Right renal cortex interstitium (tissue), 3 donors: ENCODE data around the gene CELSR3. TPM values are rescaled to one million over a fixed set of nuclear protein-coding genes. Genes with fewer than 3 reads are reported as not detected.

Experiments
- DNase-seq, 3 donors: peaks; one replicate each; pipeline ENCODE4 v3.0.0-alpha.2; 2013; ENCODE audit warnings: low read depth in 3 of 3, low spot score in 2 of 3
- polyA plus RNA-seq, 3 donors: library from polyadenylated mRNA; unstranded; fragments of 120-200 nt; gene quantifications; one replicate each; pipeline ENCODE4 v1.2.1, GENCODE V29; 2013; ENCODE audit not compliant: insufficient read length in 3 of 3

Gene CELSR3
- polyA plus RNA-seq, 3 donors = 0.74 to 0.81 (median 0.76) TPM

DNA sequence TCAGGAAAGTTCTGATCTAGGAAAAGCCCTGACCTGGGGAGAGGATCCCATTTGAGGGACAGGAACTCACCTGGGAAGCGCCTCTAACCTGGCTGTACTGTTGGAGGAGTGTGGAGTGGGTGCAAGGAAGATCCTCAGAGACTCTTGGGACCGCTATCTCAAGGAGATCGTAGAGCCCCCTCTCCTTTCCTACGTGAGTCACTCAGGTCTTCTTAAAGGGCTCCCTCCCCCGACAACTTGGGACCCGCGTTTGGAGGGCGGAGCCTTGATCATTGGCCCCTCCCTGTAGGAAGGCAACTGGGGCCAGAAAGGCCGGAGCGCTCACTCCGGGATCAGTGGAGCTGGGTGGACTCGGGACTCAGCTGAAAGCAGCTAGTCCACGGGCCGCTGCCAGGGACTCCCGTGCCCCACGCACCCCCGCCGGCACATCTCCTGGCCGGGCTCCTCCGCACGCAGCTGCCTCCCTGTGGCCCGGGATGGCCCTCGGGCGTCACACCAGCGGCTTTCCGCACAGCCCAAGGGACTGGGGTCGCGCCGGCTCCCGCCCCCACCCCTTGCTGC is 27.9 kb downstream of the CELSR3 start:
- no peak for DNase-seq

DNA sequence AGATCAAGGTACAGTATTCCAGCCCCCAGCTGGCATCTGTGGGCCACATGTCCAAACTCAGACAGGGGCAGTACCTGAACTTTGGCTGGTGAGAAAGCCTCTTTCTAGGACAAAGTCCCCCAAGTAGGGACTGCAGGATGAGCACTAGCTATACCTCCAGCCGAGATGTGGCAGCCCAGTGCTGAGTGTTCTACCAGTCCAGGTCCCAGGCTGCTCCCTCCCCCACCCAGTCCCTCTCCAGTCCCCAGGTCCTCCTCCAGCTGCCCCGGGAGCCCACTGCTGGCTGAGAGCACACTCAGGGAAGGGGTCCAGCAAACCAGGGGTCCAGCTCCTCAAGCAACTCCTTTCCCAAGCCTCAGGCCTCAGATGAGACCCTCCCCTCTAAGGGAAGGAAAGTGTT is 28.9 kb downstream of the CELSR3 start:
- DNase-seq = no peak

DNA sequence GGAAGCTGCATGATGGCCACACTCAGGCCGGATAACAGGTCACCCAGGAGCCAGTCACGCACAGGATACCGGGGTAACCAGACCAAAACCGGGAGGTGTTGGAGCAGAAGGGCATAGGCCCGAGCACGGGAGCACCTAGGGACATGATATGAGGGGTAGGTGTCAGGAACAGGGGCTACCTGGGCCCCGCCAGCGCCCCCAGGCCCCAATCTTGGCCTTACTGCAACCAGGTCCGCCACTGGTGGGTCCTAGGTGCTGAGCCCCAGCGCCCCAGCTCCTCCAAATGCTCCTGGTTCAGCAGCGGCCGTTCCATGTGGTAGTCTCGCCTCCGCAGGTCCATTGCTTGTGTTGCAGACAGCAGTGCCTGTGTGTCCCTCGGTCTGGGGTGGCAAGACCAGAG is 29.4 kb downstream of the CELSR3 start:
- DNase-seq = no peak

DNA sequence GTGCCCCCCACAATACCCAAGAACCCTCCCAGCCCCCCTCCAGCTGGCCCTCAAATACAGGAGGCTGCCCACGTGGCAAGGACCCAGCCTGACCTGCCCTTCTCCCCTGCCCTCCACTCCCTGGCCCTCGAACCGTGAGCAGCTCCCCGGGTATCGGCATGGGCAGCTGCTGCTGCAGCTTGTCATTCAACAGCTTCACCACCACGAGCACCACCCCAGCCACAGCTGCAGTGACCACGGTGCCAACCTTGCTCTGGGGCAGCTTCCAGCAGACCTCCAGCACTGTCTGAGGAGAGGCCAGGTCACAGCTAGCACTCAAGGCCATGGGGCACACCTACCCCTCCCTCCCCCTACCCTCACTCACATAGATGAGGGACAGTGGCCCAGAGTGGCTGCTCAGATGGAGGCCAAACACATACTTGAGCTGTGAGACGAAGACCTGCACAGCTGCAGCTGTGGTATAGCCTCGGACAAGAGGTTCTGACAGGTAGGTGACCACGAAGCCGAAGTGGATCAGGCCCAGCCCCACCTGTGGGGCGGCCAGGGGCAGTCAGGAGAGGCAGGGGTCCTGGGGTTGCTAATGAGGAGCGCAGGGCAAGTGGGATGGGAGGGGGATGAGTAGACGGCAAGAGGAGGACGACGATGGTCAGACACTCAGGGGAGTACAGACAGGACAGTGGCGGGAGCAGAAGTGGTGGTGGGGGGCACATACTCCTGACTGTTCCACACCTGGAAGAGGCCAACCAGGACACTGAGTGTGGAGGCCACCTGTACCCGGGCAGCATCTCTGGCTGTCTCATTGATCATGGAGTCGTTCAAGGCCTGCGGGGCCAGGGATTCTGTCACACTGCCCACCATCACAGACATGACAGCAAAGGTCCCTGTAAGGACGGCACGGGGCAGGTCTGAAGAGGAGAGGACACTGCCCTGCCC is 30.9 kb downstream of the CELSR3 start:
- no peak for DNase-seq

DNA sequence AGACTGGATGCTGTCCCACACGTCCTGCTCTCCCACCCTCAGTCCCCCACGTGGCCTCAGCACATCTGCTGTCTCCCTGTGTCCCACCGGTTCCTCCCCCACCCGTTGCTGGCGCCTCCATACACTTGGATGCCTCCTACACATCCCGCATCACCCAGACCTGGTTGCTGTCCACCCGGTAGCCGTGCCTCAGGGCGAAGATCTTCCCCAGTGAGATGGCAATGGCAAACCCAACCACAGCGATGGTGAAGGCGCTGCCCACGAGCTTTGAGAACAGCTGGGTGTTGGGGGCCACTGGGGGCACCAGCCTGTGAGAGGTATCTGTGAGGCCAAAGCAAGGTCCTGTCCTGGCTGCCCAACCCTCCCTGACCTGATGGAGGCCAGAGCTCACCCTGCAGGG is 31.9 kb downstream of the CELSR3 start:
- DNase-seq = no peak

DNA sequence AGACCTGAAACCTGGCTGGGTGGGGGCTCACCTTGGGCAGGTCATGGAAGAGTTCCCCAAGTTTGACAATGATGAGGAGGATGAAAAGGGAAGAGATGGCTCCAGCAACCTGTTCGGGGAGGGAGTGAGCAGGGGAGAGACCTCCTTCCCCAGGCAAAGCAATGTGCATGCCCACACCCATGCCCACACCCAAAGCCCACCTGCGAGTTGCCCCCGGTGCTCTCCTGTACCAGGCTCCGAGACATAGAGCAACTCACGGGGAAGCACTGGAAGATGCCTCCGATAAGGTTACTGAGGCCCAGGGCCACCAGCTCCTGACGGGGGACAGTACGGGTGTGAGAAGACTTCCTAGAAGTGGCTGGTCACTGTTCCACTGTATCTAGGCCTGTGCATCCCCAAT is 32.3 kb downstream of the CELSR3 start:
- DNase-seq = no peak

DNA sequence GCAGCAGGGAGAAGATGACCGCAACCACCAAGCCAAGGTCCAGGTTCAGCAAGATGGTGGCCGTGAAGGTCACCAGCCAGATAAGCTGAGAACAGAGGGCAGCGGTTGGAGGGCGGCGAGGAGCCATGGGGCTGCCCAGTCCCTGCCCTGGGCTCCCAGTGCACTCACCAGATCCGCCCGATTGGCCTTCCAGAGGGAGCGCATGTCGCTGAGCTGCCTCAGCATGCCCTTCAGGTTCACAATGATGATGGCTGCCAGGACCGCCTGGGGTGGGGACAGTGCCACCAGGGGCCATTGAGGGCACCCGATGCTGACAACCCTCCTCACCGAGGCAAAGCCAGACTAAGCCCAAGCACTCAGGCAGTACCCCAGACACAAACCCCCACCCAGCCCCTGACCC is 32.8 kb downstream of the CELSR3 start:
- DNase-seq = no peak

DNA sequence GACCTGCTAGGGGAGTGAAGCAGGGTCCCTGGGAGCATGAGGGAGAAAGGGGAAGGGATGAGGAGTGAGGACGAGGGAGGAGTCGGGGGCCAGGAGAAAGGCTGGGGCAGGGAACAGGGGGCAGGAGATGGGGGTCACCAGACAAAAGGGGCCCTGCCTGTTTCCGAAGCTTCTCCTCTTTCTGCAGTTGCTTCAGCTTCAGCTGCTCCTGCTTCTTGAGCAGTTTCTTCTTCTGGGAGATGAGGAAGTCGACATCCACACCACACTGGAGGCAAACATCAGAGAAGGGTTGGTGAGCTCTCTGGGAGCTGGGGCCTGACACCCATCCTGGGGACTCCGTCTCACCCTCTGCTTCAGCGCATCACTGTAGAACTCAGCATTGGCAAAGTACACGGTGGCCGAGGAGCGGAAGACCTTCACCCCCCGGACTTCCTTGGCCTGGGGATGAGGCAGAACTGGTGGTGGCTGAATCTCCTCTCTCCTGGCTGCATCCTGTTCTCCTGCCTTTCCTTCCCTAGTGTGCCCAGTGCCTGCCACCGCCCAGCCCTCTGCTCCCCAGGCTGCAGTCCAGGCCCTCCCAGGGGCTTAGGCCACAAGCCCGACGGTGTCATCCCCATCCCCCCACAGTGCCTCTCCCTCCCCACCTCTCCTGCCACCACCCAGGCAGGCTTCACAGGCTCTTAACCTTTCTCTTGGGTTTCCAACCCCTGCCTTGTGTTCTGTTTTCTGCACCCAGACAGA is 34.2 kb downstream of the CELSR3 start:
- DNase-seq = no peak

DNA sequence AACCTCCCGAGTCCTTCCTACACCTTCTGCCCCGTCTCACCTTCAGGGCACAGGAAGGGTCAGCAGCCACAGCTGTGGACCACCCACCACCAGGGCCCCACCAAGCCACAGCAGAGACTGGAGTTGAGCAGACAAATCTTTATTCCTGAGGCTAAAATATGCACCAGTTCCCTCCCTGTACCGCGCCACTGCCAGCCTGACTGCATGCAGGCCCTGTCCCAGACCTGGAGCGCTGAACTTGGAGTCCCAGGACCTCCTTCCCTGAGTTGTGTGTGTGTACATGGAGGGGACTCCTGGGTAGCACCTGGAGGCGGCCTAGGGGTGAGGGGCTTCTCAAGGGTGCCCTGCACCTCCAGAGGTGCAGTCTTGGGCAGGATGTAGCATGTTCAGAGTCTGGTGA is 37.1 kb downstream of the CELSR3 start:
- DNase-seq = no peak

DNA sequence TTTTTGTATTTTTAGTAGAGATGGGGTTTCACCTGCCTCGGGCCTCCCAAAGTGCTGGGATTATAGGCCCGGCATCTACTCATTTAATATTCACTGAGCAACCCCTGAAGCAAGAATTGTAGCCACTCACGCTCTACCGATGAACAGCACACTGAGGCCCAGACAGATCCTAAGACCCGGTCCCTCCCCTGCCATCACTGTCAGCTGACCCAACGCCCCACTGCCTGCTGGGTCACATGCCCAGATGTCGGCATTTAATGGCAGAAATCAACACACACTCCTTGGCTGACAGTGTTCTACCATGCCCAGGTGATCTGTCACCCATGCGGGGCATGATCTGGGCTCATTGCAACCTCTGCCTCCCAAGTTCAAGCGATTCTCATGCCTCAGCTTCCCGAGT is 37.9 kb downstream of the CELSR3 start:
- DNase-seq = no peak

DNA sequence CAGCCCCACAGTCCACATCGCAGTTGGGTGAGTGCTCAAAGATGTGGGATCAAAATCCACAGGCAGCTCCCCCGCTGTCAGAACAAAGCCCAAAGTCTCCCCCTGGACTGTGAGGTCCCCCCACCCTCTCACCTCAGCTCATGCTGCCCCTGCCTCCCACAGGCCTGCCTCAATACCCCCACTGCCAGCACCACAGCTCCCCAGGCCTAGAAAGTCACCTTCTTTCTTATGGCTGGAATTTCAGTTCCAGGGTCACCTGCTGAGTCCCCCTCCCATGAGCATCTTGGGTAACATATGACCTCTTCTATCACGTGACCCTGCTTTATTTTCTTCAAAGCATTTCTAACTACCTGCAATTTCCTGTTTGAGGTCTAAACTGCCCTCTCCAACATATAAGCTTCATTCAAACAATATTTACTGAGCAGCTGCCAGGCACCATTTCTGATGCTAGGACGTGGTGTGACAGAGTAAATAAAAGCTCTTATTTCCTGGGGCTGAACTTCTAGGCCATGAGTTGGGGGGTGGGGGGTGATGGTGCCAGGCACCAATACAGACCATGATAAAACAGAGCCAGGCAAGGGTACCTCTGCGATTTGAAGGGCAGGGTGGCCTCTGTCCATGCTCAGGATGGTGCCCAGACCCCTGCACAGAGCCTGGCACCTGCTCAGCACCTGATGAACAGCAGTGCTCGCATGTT is 38.7 kb downstream of the CELSR3 start:
- no peak for DNase-seq

DNA sequence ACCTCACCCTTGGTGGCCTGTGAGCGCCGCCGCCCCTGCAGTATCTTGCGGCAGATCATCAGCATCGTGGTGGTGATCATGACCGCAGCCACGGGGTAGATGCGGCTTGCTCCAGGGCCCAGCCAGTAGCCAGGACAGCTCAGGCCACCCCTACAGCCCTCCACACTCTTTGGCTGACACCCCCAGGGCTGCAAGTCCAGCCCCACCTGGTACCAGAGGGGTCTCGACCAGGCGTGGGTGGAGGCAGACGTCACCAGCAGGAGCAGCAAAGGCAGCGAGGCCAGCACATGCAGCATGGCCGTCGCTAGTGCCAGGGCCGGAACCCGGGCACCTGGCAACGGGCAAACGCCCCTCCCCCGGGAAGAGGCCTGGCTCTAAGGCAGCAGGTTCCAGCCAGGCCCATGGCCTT is 41.2 kb downstream of the CELSR3 start, which contains the start of gene TMEM89:
Gene TMEM89 (minus strand): TSS at position 309 of the 409 bp plus-strand sequence. CDS start 13 bp downstream, at position 296.
- DNase-seq = no peak

DNA sequence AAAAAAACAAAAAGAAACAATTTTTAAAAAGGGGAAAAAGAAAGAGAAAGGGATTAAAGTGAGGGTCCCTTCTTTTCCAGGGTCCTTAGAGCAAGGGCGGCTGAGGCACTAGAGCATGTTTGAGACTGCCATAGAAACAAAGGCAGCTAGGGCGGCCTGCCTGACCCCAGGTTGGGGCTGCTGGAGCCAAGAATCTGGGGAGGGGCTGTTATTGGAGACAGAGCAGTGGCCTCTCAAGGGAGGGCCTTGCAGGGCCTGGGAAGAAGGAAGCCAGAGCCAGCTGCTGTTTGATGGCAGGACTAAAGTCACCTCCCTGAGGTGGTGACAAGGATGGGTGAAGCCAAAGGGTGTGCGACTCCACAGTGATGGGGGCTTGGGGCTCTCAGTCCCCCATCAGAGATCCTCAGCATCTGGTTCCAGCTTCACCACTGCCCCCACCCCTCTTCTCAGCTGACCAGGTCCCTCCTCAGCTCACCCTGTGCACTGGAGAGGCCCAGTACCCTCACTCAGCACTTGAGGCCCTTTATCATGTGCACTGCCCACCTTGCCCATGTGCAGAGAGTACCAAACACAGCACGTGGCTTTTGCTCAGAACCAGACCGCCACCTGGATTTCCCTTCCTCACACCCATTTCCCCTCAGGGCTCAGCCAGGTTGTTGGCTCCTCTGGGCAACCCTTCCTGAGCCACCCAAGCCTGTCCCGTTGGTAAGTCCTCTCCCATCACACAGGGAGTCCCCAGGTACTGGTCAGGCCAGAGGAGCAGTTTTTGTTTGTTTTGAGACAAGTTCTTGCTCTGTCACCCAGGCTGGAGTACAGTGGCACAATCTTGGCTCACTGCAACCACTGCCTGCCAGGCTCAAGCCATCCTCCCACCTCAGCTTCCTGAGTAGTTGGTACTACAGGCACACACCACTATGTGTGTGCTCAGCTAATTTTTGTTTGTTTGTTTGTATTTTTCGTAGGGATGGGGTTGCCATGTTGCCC is 42.9 kb downstream of the CELSR3 start:
- DNase-seq = no peak

DNA sequence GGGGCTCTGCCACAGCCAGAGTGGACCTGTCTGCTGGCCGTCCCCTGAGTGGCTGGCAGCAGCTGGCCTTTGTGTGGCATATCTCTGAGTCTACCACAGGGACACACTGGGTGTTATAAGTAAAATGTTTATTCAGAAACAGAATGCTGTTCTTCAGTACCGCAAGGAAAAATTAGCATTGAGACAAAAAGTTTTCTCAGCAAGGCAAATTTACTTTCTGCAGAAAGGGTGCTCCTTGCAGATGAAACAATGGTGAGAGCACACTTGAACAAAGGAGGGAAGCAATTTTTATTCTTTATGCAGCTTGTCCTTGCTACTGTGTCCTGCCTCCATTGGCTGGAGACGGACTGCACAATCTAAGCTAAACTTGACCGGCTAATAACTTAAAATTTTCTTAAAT is 45.1 kb downstream of the CELSR3 start:
- no peak for DNase-seq

DNA sequence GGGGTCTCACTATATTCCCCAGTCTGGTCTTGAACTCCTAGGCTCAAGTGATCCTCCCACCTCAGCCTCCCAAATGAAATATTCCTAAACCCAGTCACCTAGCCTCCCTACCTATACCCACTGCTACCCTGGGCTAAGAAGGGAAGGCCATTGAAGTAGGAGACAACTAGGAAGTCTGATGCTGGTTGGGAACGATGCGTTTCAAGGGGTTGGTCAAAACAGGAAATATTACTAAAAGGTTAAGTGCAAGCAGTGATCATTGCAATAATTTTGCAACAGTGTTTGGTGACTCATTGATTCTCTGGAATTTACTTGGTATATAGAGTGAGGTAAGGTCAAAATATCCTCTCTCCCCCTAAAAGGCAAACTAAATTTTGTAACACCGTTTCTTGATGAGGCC is 48.6 kb downstream of the CELSR3 start:
- DNase-seq = no peak

DNA sequence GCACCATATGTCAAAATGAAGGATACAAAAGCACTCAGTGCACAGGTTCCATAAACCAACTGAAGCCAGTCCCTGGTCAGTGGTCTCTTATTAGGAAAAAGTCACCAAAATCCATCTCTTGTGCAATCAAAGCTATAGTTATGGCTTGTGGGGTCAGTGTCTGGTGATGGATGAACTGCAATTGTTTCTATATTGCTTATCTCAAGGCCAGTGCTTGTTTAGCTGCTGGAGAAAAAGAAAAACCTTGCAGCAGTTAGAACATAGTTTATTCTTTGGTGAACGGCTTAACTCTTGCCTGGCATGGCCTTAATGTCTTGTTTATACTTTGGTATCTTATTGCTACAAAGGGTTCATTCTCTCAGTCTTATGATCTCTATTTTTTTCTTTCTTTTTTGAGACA is 50.4 kb downstream of the CELSR3 start:
- DNase-seq = no peak

DNA sequence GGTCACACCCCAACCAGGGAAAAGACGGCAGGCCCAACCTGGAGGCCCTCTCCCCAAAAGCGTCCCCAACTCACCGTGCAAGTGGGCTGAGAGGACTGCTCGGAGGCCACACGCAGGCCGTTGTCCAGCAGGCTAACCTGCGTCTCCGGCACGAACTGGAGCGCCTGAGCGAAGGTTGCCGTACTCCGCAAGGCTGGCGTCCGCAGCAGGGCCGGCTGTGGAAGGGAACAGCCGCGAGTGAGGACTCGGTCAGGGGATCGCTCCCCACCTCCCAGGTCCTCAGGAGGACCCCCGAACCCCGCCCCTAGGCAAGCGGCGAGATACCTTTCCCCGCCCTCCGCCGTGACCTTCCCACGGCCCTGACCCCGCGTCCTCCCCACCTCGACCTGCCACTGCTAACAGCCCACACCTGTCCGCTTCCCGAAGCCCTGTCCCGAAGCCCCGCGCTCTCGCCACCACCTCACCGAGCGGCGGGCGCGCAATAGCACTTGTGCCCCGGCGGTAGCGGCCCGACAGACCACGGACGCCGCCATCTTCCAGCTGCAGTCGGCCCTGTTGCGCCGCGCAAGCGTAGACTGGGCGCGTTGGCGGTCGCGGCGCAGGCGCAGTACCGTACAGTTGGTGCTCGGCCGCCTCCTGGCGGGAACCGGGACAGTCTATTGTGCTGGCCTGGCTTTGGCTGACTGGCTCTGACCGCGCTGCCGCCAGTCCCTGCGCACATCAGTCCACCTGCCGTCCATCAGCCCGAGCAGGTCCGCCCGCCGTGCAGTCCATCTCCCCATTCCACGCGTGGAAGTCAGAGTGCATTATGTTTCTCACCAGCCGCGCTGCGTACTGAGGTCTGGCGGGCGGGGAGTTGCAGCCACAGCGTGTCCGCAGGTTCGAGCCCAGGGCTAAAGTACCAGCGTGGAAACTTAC is 53.3 kb downstream of the CELSR3 start, which contains the start of gene UQCRC1:
Gene UQCRC1 (minus strand): TSS at position 559 of the 918 bp plus-strand sequence. CDS start 26 bp downstream, at position 533.
- peak; percentile 84 to 88 (median 85) for DNase-seq

DNA sequence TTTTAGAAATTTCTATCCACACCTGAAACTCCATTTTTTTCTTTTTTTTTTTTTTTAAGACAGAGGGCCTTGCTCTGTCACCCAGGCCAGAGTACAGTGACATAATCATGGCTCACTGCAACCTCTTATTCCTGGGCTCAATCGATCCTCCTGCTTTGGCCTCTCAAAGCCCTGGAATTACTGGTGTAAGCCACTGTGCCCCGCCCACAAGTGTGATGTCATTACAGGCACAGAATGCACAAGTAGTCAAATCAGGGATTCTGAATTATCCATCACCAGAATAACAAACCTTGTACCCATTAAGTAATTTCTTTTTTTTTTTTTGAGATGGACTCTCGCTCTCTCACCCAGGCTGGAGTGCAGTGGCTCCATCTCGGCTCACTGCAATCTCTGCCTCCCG is 55.2 kb downstream of the CELSR3 start:
- DNase-seq = no peak

DNA sequence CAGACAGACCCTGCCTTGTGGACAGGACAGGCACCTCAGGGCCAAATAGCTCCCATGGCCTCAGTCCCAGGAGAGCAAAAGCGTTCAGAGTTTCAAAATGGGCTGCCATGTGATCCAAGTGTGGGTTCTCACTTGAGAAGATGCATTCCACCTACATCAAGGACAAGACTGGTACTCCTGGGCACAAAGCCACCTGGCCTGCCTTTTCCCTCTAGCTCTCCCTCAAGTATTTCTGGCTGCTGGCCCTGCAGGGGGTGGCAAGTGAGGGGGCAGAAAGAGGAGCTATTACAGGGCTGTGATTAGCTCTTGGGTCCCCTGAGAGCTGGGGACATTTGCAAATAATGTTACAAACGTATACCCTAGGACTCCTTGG is 61.1 kb downstream of the CELSR3 start:
- no peak for DNase-seq
